ENCODE data around the gene STX1B. TPM values are rescaled to one million over a fixed set of nuclear protein-coding genes. Genes with fewer than 3 reads are reported as not detected.
A peak's percentile ranks its signal among the peaks of the same experiment; 100 is the strongest.

The STX1B gene
- total RNA-seq, 3 donors from 2014 or later = 1.6 to 2.6 (median 2.6) TPM

DNA sequence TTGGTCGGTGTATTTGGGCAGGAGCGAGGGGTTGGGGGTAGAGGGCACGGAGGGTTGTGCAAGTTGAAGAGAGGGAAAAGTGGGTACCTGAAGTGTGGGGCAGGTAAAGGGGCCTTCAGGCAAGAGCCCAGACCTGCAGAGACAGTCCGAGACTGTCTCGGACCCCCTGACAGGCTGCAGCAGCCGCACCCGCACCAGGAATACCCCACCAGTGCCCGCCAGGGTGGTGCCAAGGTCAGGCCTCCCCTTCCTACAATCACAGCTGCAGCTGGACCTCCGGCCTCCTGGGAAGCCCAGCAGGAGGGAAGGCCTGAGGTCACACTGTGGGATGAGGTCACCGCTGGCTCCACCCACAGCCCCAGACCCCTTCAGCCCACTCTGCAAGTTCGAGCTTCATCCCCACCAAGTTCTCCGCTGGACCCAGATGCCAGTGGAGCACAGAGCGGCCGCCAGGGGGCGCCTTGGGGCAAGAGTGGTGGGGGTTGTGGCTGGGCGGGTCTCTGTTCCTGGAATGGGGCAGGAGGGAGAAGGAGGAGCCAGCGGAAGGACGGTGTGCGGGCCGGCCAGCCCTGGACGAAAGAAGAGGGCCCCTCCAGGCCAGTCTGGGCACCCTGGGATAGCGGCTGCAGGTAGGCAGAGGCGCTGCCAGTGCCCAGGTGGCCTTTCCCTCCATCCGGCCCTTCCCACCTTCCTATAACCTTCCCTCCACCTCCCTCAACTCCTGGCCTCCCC, 25.6 kb downstream of the STX1B start, which contains the start of gene HSD3B7:
TSS of gene HSD3B7 (plus strand) at position 539 of the 732 bp plus-strand sequence. CDS start 452 bp downstream, outside the sequence.
- Histone ChIP-seq H3K27me3 (no peaks in the 10 kb centered on the region), H3K4me1 (no peaks in the 10 kb centered on the region), H3K4me3 (peak within 1 kb of the TSS; percentile 50 to 66 (median 56)), H3K9me3 (no peaks in the 10 kb centered on the region), H3K27ac (peak within 1 kb of the TSS; percentile 52 to 89), H3K36me3 (peaks cover 9% of the 10 kb centered on the region)
- intact Hi-C loops (cut with DNase I; ENCODE audit: low total_unique reads) = no loop called here
- DNase-seq (ENCODE audit: low spot score in 2 of 2) = peak; percentile 77 to 90
- TF ChIP-seq CTCF (IDR thresholded peaks at IDR 0.05) = peak; percentile 92 to 97 (median 96)
- no peak for TF ChIP-seq POLR2A (IDR thresholded peaks at IDR 0.05)
- peak; percentile 5 to 59 (median 42) for TF ChIP-seq POLR2AphosphoS5 (IDR thresholded peaks at IDR 0.05)

- intact Hi-C loops (cut with DNase I; ENCODE audit: low total_unique reads) = no loop called here
- H3K36me3 ChIP-seq = peaks cover 16% of the 10 kb centered on the region
- H3K27me3 ChIP-seq = no peaks in the 10 kb centered on the region
- no peak overlapping the region for H3K4me3 ChIP-seq
- peak overlapping the region in 1 of 2 donors; percentile 5 for H3K27ac ChIP-seq
- no peak for DNase-seq (ENCODE audit: low spot score in 2 of 2)
- no peaks in the 10 kb centered on the region for H3K4me1 ChIP-seq
- H3K9me3 ChIP-seq = no peaks in the 10 kb centered on the region
- no peak for TF ChIP-seq POLR2AphosphoS5 (IDR thresholded peaks at IDR 0.05)
Observed at GRCh38 chr16:30983898-30984610, 26.4 kb downstream of the STX1B start.

- Histone ChIP-seq H3K9me3 (no peaks in the 10 kb centered on the region), H3K36me3 (peaks cover 16% of the 10 kb centered on the region), H3K4me3 (no peak overlapping the region), H3K27me3 (no peaks in the 10 kb centered on the region), H3K4me1 (no peaks in the 10 kb centered on the region), H3K27ac (peak overlapping the region in 1 of 2 donors; percentile 19)
- intact Hi-C loops (cut with DNase I; ENCODE audit: low total_unique reads) = no loop called here
- DNase-seq (ENCODE audit: low spot score in 2 of 2) = no peak
- TF ChIP-seq POLR2AphosphoS5 (IDR thresholded peaks at IDR 0.05) (no peak), CTCF (IDR thresholded peaks at IDR 0.05) (no peak), POLR2A (IDR thresholded peaks at IDR 0.05) (no peak)
Observed at GRCh38 chr16:30983289-30983889, 27.0 kb downstream of the STX1B start.

GRCh38 chr16:30982548-30983288, 27.7 kb downstream of the STX1B start:
- no peak for DNase-seq (ENCODE audit: low spot score in 2 of 2)
- peak overlapping the region in 1 of 2 donors; percentile 19 for H3K27ac ChIP-seq
- H3K36me3 ChIP-seq = peaks cover 16% of the 10 kb centered on the region
- no peaks in the 10 kb centered on the region for H3K9me3 ChIP-seq
- no peaks in the 10 kb centered on the region for H3K27me3 ChIP-seq
- H3K4me3 ChIP-seq = no peak overlapping the region
- H3K4me1 ChIP-seq = no peaks in the 10 kb centered on the region
- no peak for TF ChIP-seq POLR2A (IDR thresholded peaks at IDR 0.05)
- no peak for TF ChIP-seq POLR2AphosphoS5 (IDR thresholded peaks at IDR 0.05)
- TF ChIP-seq CTCF (IDR thresholded peaks at IDR 0.05) = no peak
- intact Hi-C loops (cut with DNase I; ENCODE audit: low total_unique reads) = no loop called here

DNA sequence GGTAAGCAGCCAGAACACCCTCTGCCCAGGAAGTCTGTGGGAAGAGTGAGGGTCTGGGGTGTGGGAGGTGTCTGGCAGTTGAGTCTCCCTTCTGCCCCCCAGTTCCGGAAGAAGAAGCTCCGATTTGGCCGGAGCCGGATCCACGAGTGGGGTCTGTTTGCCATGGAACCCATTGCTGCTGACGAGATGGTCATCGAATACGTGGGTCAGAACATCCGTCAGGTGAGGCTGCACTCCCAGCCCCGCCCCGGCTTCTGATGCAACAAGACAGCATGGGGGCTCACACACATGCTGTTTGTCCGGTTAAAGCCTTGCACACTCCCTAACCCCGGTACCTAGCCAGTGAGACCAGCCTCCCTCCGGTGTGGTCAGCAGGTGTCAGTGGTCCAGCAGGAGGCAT, 29.5 kb downstream of the STX1B start:
- Histone ChIP-seq H3K27me3 (no peaks in the 10 kb centered on the region), H3K36me3 (peaks cover 19% of the 10 kb centered on the region), H3K4me1 (no peaks in the 10 kb centered on the region), H3K4me3 (no peak overlapping the region), H3K27ac (no peak overlapping the region), H3K9me3 (no peaks in the 10 kb centered on the region)
- no peak for DNase-seq (ENCODE audit: low spot score in 2 of 2)
- no peak for TF ChIP-seq CTCF (IDR thresholded peaks at IDR 0.05)
- TF ChIP-seq POLR2AphosphoS5 (IDR thresholded peaks at IDR 0.05) = no peak
- TF ChIP-seq POLR2A (IDR thresholded peaks at IDR 0.05) = no peak
- intact Hi-C loops (cut with DNase I; ENCODE audit: low total_unique reads) = no loop called here

Data from breast epithelium (tissue), 4 donors.